Testis (tissue), 3 donors: Measurements from ENCODE around the gene FXYD5. TPM values are rescaled to one million over a fixed set of nuclear protein-coding genes. Genes with fewer than 3 reads are reported as not detected.

Source experiments
- DNase-seq: peaks from one replicate; pipeline ENCODE4 v3.0.0-alpha.2; 2019
- H3K27ac ChIP-seq, 2 donors: fragments of 200-600 bp; sonication (generic); one replicate each; pipeline ENCODE4 v1.5.1; 2019
- H3K27me3 ChIP-seq: fragments of 200-600 bp; sonication (generic); one replicate; pipeline ENCODE4 v1.5.1; 2019
- H3K36me3 ChIP-seq: fragments of 200-600 bp; sonication (generic); one replicate; pipeline ENCODE4 v1.5.1; 2017; ENCODE audit warnings: low read depth; ENCODE audit errors: missing control alignments
- H3K4me1 ChIP-seq: fragments of 200-600 bp; sonication (generic); one replicate; pipeline ENCODE4 v1.5.1; 2019
- H3K4me3 ChIP-seq, 2 donors: fragments of 200-600 bp; sonication (generic); one replicate each; pipeline ENCODE4 v1.5.1; 2017 to 2019
- H3K9me3 ChIP-seq: fragments of 200-600 bp; sonication (generic); one replicate; pipeline ENCODE4 v1.5.1; 2017
- POLR2A ChIP-seq: fragments of 450-650 bp; IDR thresholded peaks from one replicate; pipeline ENCODE4 v1.6.1; 2017; ENCODE audit warnings: antibody characterized with exemption, mild to moderate bottlenecking, moderate library complexity
- WGBS, 2 donors: methylation state at CpG; one replicate each; pipeline ENCODE4 v1.1.5; 2018; 5-methylcytosine and 5-hydroxymethylcytosine counted together
- intact Hi-C: fragments of 100-400 bp; cut with DNase I; formaldehyde crosslinking; loops from one replicate; pipeline ENCODE4 v1.15.1; 2023; ENCODE audit warnings: low total_unique reads
- polyA plus RNA-seq: library from polyadenylated mRNA; stranded (reverse); fragments of 350-450 nt; fragmentation: Illumina TruSeq; extraction: RNeasy Lipid Tissue Mini Kit (QIAGEN cat#74804); gene quantifications from one replicate; pipeline ENCODE4 v1.2.3, GENCODE V29; 2014; ENCODE audit warnings: low read depth, low replicate concordance; ENCODE audit not compliant: insufficient read depth
- total RNA-seq, 2 donors: library from RNA; depleted of rRNA; stranded (reverse); fragments of >200 nt; gene quantifications; one replicate each; pipeline ENCODE4 v1.2.3, GENCODE V29; 2016
- TF ChIP-seq, protein P1 (sequence below), 3 experiments: fragments of 450-650 bp in 2 of 3; fragments of 200-600 bp in 1 of 3; sonication (generic) in 1 of 3; IDR thresholded peaks; one replicate each; pipeline ENCODE4 v1.5.1; 2016 to 2019; ENCODE audit warnings: antibody characterized with exemption in 3 of 3, mild to moderate bottlenecking in 2 of 3, moderate library complexity in 1 of 3

FXYD5 gene
- total and polyA plus RNA-seq, 3 donors from 2014 or later: 5.7 to 38.1 (median 17.5) TPM

DNA sequence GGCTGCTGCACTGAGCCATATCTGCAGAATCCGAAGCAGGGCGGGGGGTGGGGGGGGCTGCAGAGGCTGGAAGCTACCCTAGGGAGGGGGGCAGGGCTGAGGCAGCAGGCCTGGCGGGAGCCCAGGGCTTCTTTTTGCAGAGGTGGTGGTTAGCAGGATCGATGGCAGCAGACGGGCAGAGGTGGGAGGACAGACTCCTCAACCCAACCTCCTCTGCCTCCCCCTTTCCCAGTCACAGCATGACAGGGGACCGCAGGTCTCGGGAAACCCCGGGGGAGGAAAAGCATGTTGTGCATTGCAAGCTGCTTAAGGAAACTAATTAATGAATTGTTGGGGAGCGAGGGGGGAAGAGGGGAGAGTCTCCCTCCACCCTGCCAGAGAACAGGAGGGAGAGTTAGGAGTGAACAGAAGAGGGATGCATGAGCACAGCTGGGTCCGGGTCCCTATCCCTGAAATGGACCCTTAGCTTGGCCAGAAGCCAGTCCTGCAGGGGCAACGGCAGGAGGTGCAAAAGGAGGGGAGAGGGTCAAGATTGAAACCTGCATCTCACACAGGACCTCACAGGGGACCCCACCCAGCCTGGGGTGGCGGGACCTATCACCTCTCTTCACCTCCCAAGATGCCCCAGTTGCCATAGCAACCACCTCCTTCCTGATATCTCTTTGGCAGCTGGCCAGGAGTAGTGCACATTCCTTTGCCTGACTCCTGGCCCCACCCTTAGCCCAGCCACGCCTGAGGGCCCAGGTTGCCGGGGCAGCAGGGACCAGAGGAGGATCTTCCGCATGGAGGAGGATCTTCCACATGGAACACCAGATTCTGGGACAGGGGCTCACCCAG, 9.7 kb upstream of the FXYD5 start:
- Histone ChIP-seq H3K27me3 (no peaks in the 10 kb centered on the region), H3K9me3 (no peaks in the 10 kb centered on the region), H3K4me1 (peaks cover 14% of the 10 kb centered on the region), H3K36me3 (no peaks in the 10 kb centered on the region), H3K4me3 (no peak overlapping the region), H3K27ac (no peak overlapping the region)
- TF ChIP-seq, protein P1, sequence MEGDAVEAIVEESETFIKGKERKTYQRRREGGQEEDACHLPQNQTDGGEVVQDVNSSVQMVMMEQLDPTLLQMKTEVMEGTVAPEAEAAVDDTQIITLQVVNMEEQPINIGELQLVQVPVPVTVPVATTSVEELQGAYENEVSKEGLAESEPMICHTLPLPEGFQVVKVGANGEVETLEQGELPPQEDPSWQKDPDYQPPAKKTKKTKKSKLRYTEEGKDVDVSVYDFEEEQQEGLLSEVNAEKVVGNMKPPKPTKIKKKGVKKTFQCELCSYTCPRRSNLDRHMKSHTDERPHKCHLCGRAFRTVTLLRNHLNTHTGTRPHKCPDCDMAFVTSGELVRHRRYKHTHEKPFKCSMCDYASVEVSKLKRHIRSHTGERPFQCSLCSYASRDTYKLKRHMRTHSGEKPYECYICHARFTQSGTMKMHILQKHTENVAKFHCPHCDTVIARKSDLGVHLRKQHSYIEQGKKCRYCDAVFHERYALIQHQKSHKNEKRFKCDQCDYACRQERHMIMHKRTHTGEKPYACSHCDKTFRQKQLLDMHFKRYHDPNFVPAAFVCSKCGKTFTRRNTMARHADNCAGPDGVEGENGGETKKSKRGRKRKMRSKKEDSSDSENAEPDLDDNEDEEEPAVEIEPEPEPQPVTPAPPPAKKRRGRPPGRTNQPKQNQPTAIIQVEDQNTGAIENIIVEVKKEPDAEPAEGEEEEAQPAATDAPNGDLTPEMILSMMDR (IDR thresholded peaks at IDR 0.05): no peak
- TF ChIP-seq POLR2A: no peak
- no peak for DNase-seq
- intact Hi-C loops: no loop called here
- WGBS, 2 donors: 32 to 39% methylated on average over 11 to 14 of the region's 15 CpGs

DNA sequence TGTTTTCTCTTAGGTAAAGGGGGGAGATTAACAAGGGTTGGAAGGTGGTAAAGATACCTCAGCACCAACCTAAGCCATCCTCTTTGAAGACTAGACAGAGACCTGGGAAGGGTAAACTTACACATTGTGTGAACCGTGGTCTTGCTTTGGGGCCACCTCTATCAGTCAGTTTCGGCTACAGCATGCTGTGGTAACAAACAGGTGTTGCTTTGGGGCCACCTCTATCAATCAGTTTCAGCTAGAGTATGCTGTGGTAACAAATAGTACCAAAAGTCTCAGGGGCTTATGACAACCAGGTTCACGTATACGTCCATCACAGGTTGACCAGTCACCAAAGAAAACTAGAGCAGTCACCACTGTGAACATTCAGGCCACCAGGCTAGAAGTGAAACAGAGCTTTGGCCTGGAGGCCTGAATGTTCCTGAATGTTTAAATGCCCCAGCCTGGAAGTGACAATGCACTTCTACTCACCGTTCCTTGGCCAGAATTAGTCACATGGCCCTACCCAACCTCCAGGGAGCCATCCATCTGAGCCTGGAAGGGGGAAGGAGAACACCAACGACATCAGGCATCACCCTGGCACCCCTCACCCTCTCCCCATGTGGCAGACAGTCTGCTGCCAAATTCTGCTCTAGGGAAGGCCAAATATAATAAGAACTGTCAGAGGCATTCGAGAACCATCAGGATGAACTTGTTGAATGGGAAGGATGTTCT, 7.6 kb upstream of the FXYD5 start:
- WGBS, 2 donors: 81 to 86% methylated on average over 7 of the region's 7 CpGs
- Histone ChIP-seq H3K27me3 (no peaks in the 10 kb centered on the region), H3K36me3 (no peaks in the 10 kb centered on the region), H3K9me3 (no peaks in the 10 kb centered on the region), H3K4me3 (no peak overlapping the region), H3K27ac (no peak overlapping the region), H3K4me1 (peaks cover 8% of the 10 kb centered on the region)
- no peak for DNase-seq
- intact Hi-C loops: no loop called here
- no peak for TF ChIP-seq POLR2A
- TF ChIP-seq, protein P1 (IDR thresholded peaks at IDR 0.05): no peak

DNA sequence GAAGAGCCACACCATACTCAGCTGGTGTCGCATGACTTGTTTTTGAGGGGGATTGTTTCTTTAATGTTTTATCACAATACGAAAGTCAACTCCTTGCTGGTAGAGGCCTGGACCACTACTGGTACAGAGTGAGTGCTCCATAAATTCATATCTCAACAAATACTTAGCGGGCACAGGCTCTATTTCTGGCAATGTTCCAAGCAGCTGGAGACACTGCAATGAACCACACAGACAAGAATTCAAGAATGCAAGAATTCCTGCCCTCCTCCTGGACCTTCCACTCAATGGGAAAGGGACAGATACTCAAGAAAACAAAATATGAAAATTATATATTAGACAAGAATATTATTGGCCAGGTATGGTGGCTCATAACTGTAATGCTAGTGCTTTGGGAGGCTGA, 5.1 kb upstream of the FXYD5 start:
- H3K27me3 ChIP-seq: no peaks in the 10 kb centered on the region
- peaks cover 3% of the 10 kb centered on the region for H3K4me1 ChIP-seq
- WGBS, 2 donors: 75 to 83% methylated on average over 3 of the region's 3 CpGs
- no peak overlapping the region for H3K27ac ChIP-seq
- H3K4me3 ChIP-seq: no peak overlapping the region
- no peaks in the 10 kb centered on the region for H3K9me3 ChIP-seq
- no peak for TF ChIP-seq POLR2A
- TF ChIP-seq, protein P1 (IDR thresholded peaks at IDR 0.05): no peak
- H3K36me3 ChIP-seq: no peaks in the 10 kb centered on the region
- intact Hi-C loops: no loop called here
- DNase-seq: no peak

DNA sequence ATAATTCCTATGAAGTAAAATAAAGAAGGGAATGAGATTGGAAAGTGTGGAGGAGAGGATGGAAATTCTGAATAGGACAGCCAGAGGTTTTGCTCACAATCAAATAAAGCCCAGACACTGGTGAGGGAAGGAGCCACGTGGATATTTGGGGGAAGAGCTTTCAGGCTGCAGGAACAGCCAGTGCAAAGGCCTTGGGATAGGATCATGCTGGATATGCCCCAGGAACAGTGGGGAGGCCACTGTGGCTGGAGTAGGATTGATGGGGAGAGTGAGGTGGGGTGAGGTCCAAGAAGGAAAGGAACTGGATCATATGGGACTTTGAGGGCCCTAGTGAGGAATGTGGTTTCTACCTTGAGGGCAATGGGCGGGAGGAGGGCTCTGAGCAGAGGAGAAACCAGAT, 4.1 kb upstream of the FXYD5 start:
- no peaks in the 10 kb centered on the region for H3K36me3 ChIP-seq
- no peaks in the 10 kb centered on the region for H3K9me3 ChIP-seq
- intact Hi-C loops: no loop called here
- H3K27me3 ChIP-seq: no peaks in the 10 kb centered on the region
- no peak overlapping the region for H3K27ac ChIP-seq
- 73 to 82% methylated on average over 2 of the region's 2 CpGs for WGBS, 2 donors
- TF ChIP-seq, protein P1 (IDR thresholded peaks at IDR 0.05): no peak
- no peak for TF ChIP-seq POLR2A
- no peak for DNase-seq
- H3K4me3 ChIP-seq: no peak overlapping the region
- H3K4me1 ChIP-seq: peaks cover 9% of the 10 kb centered on the region
